Nephron progenitor cell (in vitro differentiated cells): ENCODE results near the gene MTMR11.

ENCODE experiments used
- DNase-seq: peaks from one replicate; pipeline ENCODE4 v3.0.0; 2021
- H3K27ac Mint-ChIP-seq: 2 replicates; pipeline ENCODE4 v1.8.0; 2021; ENCODE audit warnings: mild to moderate bottlenecking, moderate library complexity, mixed read lengths
- H3K27me3 Mint-ChIP-seq: 2 replicates; pipeline ENCODE4 v1.8.0; 2021; ENCODE audit warnings: mild to moderate bottlenecking, low read depth, mixed read lengths; ENCODE audit not compliant: poor library complexity
- H3K36me3 Mint-ChIP-seq: 2 replicates; pipeline ENCODE4 v1.8.0; 2021; ENCODE audit warnings: low read depth, mixed read lengths
- H3K4me1 Mint-ChIP-seq: 2 replicates; pipeline ENCODE4 v1.8.0; 2021; ENCODE audit warnings: mixed read lengths
- H3K4me3 Mint-ChIP-seq: 2 replicates; pipeline ENCODE4 v1.8.0; 2021; ENCODE audit warnings: mild to moderate bottlenecking, moderate library complexity, mixed read lengths
- H3K9me3 Mint-ChIP-seq: 2 replicates; pipeline ENCODE4 v1.8.0; 2021; ENCODE audit warnings: mild to moderate bottlenecking, moderate library complexity, mixed read lengths
- TF ChIP-seq, protein P1 (sequence below): fragments of 200-600 bp; sonication (generic); IDR thresholded peaks from 2 replicates; pipeline ENCODE4 v1.5.0; 2021; ENCODE audit warnings: antibody characterized with exemption

MTMR11 gene, protein sequence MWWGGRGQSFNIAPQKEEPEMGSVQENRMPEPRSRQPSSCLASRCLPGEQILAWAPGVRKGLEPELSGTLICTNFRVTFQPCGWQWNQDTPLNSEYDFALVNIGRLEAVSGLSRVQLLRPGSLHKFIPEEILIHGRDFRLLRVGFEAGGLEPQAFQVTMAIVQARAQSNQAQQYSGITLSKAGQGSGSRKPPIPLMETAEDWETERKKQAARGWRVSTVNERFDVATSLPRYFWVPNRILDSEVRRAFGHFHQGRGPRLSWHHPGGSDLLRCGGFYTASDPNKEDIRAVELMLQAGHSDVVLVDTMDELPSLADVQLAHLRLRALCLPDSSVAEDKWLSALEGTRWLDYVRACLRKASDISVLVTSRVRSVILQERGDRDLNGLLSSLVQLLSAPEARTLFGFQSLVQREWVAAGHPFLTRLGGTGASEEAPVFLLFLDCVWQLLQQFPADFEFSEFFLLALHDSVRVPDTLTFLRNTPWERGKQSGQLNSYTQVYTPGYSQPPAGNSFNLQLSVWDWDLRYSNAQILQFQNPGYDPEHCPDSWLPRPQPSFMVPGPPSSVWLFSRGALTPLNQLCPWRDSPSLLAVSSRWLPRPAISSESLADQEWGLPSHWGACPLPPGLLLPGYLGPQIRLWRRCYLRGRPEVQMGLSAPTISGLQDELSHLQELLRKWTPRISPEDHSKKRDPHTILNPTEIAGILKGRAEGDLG

GRCh38 chr1:149936170-149936991, at the start of gene MTMR11:
Gene MTMR11, minus strand, starts transcription at chr1:149936879. Its CDS starts 232 bp downstream, at chr1:149936647.
- Mint-ChIP-seq H3K27ac (no peak within 1 kb of the TSS), H3K4me3 (peak within 1 kb of the TSS; percentile 84), H3K27me3 (no peaks in the 10 kb centered on the region), H3K9me3 (no peaks in the 10 kb centered on the region), H3K4me1 (peaks cover 51% of the 10 kb centered on the region), H3K36me3 (peaks cover 10% of the 10 kb centered on the region)
- DNase-seq: no peak
- TF ChIP-seq, protein P1, sequence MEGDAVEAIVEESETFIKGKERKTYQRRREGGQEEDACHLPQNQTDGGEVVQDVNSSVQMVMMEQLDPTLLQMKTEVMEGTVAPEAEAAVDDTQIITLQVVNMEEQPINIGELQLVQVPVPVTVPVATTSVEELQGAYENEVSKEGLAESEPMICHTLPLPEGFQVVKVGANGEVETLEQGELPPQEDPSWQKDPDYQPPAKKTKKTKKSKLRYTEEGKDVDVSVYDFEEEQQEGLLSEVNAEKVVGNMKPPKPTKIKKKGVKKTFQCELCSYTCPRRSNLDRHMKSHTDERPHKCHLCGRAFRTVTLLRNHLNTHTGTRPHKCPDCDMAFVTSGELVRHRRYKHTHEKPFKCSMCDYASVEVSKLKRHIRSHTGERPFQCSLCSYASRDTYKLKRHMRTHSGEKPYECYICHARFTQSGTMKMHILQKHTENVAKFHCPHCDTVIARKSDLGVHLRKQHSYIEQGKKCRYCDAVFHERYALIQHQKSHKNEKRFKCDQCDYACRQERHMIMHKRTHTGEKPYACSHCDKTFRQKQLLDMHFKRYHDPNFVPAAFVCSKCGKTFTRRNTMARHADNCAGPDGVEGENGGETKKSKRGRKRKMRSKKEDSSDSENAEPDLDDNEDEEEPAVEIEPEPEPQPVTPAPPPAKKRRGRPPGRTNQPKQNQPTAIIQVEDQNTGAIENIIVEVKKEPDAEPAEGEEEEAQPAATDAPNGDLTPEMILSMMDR: no peak

GRCh38 chr1:149979972-149980540, 43.4 kb upstream of the MTMR11 start:
- Mint-ChIP-seq H3K36me3 (peaks cover 52% of the 10 kb centered on the region), H3K4me3 (no peak overlapping the region), H3K27ac (no peak overlapping the region), H3K4me1 (peaks cover 28% of the 10 kb centered on the region), H3K9me3 (no peaks in the 10 kb centered on the region), H3K27me3 (no peaks in the 10 kb centered on the region)
- TF ChIP-seq, protein P1: no peak
- no peak for DNase-seq

DNA sequence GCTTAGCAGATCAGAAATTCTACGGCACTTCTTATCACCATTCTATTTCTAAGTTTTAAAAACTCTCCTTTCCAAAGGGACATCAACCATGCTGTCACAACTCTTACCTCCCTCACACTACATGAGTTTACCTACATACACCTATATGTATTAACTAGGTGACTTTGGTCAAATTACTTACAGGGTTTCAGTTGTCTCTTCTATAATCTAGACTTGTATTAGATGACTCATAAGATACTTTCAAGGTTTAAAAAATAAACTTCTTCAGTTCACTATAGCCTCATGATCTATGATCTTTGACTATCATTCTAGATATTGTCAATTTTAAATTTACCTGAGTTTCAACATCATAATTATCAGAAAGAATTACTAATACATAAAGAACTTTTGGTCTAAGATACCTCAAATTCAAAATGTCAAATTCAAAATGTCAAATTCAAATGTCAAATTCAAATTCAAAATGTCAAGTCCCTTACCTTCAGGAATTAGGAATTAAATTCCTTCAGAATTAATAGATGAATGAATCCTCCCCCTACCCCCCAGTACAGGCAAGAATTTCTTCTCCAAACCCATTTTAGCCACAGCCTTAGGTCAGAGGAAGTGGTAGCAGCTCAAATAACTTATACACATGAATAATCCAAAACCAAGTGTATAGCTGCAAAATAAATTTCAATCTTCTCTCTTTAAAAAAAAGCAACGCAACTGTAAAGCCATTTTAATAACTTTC, 42.7 kb upstream of the MTMR11 start:
- Mint-ChIP-seq H3K4me1 (peaks cover 21% of the 10 kb centered on the region), H3K9me3 (no peaks in the 10 kb centered on the region), H3K27ac (peak overlapping the region; percentile 43)

GRCh38 chr1:149978547-149979023, 41.9 kb upstream of the MTMR11 start:
- H3K4me1 Mint-ChIP-seq: peaks cover 15% of the 10 kb centered on the region
- no peaks in the 10 kb centered on the region for H3K27me3 Mint-ChIP-seq
- no peaks in the 10 kb centered on the region for H3K9me3 Mint-ChIP-seq
- peak overlapping the region; percentile 52 for H3K27ac Mint-ChIP-seq
- TF ChIP-seq, protein P1: no peak
- H3K36me3 Mint-ChIP-seq: peaks cover 51% of the 10 kb centered on the region
- no peak overlapping the region for H3K4me3 Mint-ChIP-seq
- DNase-seq: no peak

More for the DNA sequence above, 42.7 kb upstream of the MTMR11 start:
- no peak overlapping the region for H3K4me3 Mint-ChIP-seq
- TF ChIP-seq, protein P1: no peak
- H3K27me3 Mint-ChIP-seq: no peaks in the 10 kb centered on the region
- H3K36me3 Mint-ChIP-seq: peaks cover 51% of the 10 kb centered on the region
- no peak for DNase-seq

DNA sequence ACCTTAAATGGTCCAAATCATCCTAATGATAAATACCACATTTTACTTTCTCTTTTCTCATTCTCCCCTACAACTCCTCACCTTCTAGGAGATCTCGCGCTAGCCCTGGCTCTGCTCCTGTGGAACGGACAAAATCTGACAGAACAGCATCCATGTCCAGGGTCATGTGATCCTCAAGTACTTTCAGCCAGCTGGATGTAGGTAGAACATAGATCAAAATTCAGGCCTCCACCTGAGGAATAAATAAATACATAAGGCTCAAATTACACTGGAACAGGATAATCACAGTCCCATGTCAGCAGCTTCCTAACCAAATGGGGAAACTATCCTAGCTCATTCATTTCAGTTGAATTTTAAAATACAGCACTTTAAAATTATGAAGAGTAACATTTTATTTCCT, 40.7 kb upstream of the MTMR11 start:
- H3K36me3 Mint-ChIP-seq: peaks cover 51% of the 10 kb centered on the region
- no peak for DNase-seq
- H3K4me1 Mint-ChIP-seq: peaks cover 15% of the 10 kb centered on the region
- TF ChIP-seq, protein P1: no peak
- H3K4me3 Mint-ChIP-seq: no peak overlapping the region
- no peak overlapping the region for H3K27ac Mint-ChIP-seq
- H3K27me3 Mint-ChIP-seq: no peaks in the 10 kb centered on the region
- H3K9me3 Mint-ChIP-seq: no peaks in the 10 kb centered on the region
